Activated CD4-positive, alpha-beta T cell treated with anti-CD3 and anti-CD28 coated beads for 24 hours (primary cell): ENCODE measurements around the gene PRR23E.

Experiments used
- DNase-seq, 2 donors: peaks; one replicate each; pipeline ENCODE4 v3.0.0-alpha.2; 2020; ENCODE audit warnings: low read depth in 2 of 2

Gene PRR23E

GRCh38 chr3:127192576-127193232, at the start of gene PRR23E:
PRR23E (plus strand) TSS chr3:127193131; CDS start chr3:127196686, 3,555 bp downstream.
- DNase-seq = no peak

GRCh38 chr3:127143172-127143571, 49.8 kb upstream of the PRR23E start:
- no peak for DNase-seq

GRCh38 chr3:127144631-127145030, 48.3 kb upstream of the PRR23E start:
- DNase-seq = no peak

- no peak for DNase-seq
Observed at GRCh38 chr3:127145266-127145665, 47.7 kb upstream of the PRR23E start.

- no peak for DNase-seq
Observed at GRCh38 chr3:127147291-127147885, 45.5 kb upstream of the PRR23E start.

GRCh38 chr3:127149621-127150310, 43.2 kb upstream of the PRR23E start:
- no peak for DNase-seq

- DNase-seq = no peak
Observed at GRCh38 chr3:127150513-127151250, 42.2 kb upstream of the PRR23E start.

- no peak for DNase-seq
Observed at GRCh38 chr3:127151251-127151564, 41.7 kb upstream of the PRR23E start.

GRCh38 chr3:127151992-127152650, 40.8 kb upstream of the PRR23E start:
- DNase-seq = no peak

- no peak for DNase-seq
Observed at GRCh38 chr3:127152684-127153505, 40.0 kb upstream of the PRR23E start.

GRCh38 chr3:127153506-127153815, 39.5 kb upstream of the PRR23E start:
- no peak for DNase-seq

GRCh38 chr3:127156338-127157050, 36.4 kb upstream of the PRR23E start:
- no peak for DNase-seq

GRCh38 chr3:127157171-127157828, 35.6 kb upstream of the PRR23E start:
- DNase-seq = no peak

GRCh38 chr3:127158614-127159229, 34.2 kb upstream of the PRR23E start:
- DNase-seq = no peak

- no peak for DNase-seq
Observed at GRCh38 chr3:127159543-127159942, 33.4 kb upstream of the PRR23E start.

- DNase-seq = no peak
Observed at GRCh38 chr3:127161236-127161635, 31.7 kb upstream of the PRR23E start.

GRCh38 chr3:127161973-127162579, 30.9 kb upstream of the PRR23E start:
- no peak for DNase-seq

- no peak for DNase-seq
Observed at GRCh38 chr3:127162947-127163645, 29.8 kb upstream of the PRR23E start.

- DNase-seq = no peak
Observed at GRCh38 chr3:127164615-127165014, 28.3 kb upstream of the PRR23E start.
